ENCODE results near the gene TLR3. TPM values are rescaled to one million over a fixed set of nuclear protein-coding genes. Genes with fewer than 3 reads are reported as not detected.

The TLR3 gene
- total and polyA plus RNA-seq, 2 donors (not counting 3 experiments of a cell fraction or from before 2014, with no cell fraction given) = 1.6 to 5.2 TPM

- DNase-seq (ENCODE audit: low read depth, low spot score) = no peak
- BruUV-seq (replicated peaks) = no TSS peak
- H3K4me1 ChIP-seq (ENCODE audit: control insufficient read depth, extremely low read depth, insufficient read depth, low read length) = peaks cover 3% of the 10 kb centered on the region
- H3K9me3 ChIP-seq (replicated peaks; ENCODE audit: control insufficient read depth, insufficient read depth, low read length) = no peaks in the 10 kb centered on the region
- FAIRE-seq = no peak
- ChIA-PET CTCF (no interaction called here), POLR2A (no interaction called here)
- intact Hi-C loops (cut with micrococcal nuclease) = no loop called here
- H3K79me2 ChIP-seq (ENCODE audit: control insufficient read depth, insufficient read depth, low read length) = no peaks in the 10 kb centered on the region
- TF ChIP-seq CTCF (IDR thresholded peaks at IDR 0.05; ENCODE audit: extremely low read depth in 1 of 2, insufficient read depth in 1 of 2, low read depth in 1 of 2, low read length in 2 of 2) = no peak
- no peak for TF ChIP-seq FOS (IDR thresholded peaks at IDR 0.05; ENCODE audit: borderline replicate concordance, insufficient read depth, low read length)
- no peak for TF ChIP-seq POLR2AphosphoS5 (IDR thresholded peaks at IDR 0.05; ENCODE audit: insufficient read depth, low read depth, low read length)
- TF ChIP-seq MYC (IDR thresholded peaks at IDR 0.05; ENCODE audit: low read depth, low read length) = no peak
- TF ChIP-seq GATA2 (IDR thresholded peaks at IDR 0.05; ENCODE audit: insufficient read depth, insufficient read length, low read depth, low read length) = no peak
- TF ChIP-seq JUN (IDR thresholded peaks at IDR 0.05; ENCODE audit: borderline replicate concordance, insufficient read depth, insufficient read length, low read depth) = no peak
- H3K36me3 ChIP-seq (ENCODE audit: control insufficient read depth in 2 of 2, extremely low read depth in 1 of 2, insufficient read depth in 2 of 2, low read length in 2 of 2) = no peaks in the 10 kb centered on the region
- no peaks in the 10 kb centered on the region for H4K20me1 ChIP-seq (replicated peaks; ENCODE audit: control insufficient read depth, extremely low read depth, insufficient read depth, low read length)
- H2AFZ ChIP-seq (ENCODE audit: low read depth, low read length) = no peak overlapping the region
- H3K4me2 ChIP-seq (ENCODE audit: insufficient read depth, low read length) = no peak overlapping the region
- H3K4me3 ChIP-seq (replicated peaks in 1 of 3; ENCODE audit: insufficient read depth in 1 of 3, low read depth in 1 of 3, low read length in 3 of 3) = no peak overlapping the region
- no peak overlapping the region for H3K9ac ChIP-seq (replicated peaks; ENCODE audit: extremely low read depth, insufficient read depth, low read length)
- no peaks in the 10 kb centered on the region for H3K9me1 ChIP-seq (replicated peaks; ENCODE audit: control insufficient read depth, extremely low read depth, insufficient read depth, low read length)
- no peak overlapping the region for H3K27ac ChIP-seq (ENCODE audit: insufficient read depth, low read depth, low read length)
- dilution Hi-C loops (cut with MboI; ENCODE audit: extremely low pct_ligation_motif_present, low sequenced_read_pairs) = no loop called here
- peaks cover 28 to 33% of the 10 kb centered on the region in 2 experiments for H3K27me3 ChIP-seq (ENCODE audit: control insufficient read depth in 2 of 2, insufficient read depth in 2 of 2, low read length in 2 of 2)
Observed at GRCh38 chr4:186102931-186103330, 34.0 kb downstream of the TLR3 start.
